ENCODE results near the gene ANKH. TPM values are rescaled to one million over a fixed set of nuclear protein-coding genes. Genes with fewer than 3 reads are reported as not detected.

The ANKH gene
- total and polyA plus RNA-seq, 2 of the 13 experiments (the other 11 are each of a cell fraction or from before 2014, with no cell fraction given) = 25.0 to 36.0 TPM

GRCh38 chr5:14790220-14790619, 81.4 kb downstream of the ANKH start (continued):
- no peak for TF ChIP-seq ZNF597 (CRISPR knock-in tag; IDR thresholded peaks at IDR 0.05)
- TF ChIP-seq ZNF766 (CRISPR knock-in tag; IDR thresholded peaks at IDR 0.05; ENCODE audit: borderline replicate concordance) = no peak
- no peak for TF ChIP-seq NFYC (CRISPR knock-in tag; IDR thresholded peaks at IDR 0.05)
- no peak for TF ChIP-seq RBAK (CRISPR knock-in tag; IDR thresholded peaks at IDR 0.05)
- no peak for TF ChIP-seq CBFB (CRISPR knock-in tag; IDR thresholded peaks at IDR 0.05)
- TF ChIP-seq, protein P1, sequence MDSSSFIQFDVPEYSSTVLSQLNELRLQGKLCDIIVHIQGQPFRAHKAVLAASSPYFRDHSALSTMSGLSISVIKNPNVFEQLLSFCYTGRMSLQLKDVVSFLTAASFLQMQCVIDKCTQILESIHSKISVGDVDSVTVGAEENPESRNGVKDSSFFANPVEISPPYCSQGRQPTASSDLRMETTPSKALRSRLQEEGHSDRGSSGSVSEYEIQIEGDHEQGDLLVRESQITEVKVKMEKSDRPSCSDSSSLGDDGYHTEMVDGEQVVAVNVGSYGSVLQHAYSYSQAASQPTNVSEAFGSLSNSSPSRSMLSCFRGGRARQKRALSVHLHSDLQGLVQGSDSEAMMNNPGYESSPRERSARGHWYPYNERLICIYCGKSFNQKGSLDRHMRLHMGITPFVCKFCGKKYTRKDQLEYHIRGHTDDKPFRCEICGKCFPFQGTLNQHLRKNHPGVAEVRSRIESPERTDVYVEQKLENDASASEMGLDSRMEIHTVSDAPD (CRISPR knock-in tag; IDR thresholded peaks at IDR 0.05) = no peak
- no peak for TF ChIP-seq HDAC1 (CRISPR knock-in tag; IDR thresholded peaks at IDR 0.05)
- no peak for TF ChIP-seq PAX8 (CRISPR knock-in tag; IDR thresholded peaks at IDR 0.05; ENCODE audit: borderline replicate concordance)

GRCh38 chr5:14787801-14788579, 83.6 kb downstream of the ANKH start:
- Histone ChIP-seq H3K36me3 (replicated peaks in 1 of 2; ENCODE audit: control insufficient read depth in 1 of 2, insufficient read depth in 2 of 2, low read length in 2 of 2) (no peaks in the 10 kb centered on the region), H2AFZ (ENCODE audit: low read length) (no peak overlapping the region), H3K9ac (ENCODE audit: insufficient read depth, low read depth, low read length) (no peak overlapping the region), H3K27me3 (ENCODE audit: control insufficient read depth in 1 of 2, insufficient read depth in 2 of 2, low read length in 2 of 2) (no peaks in the 10 kb centered on the region), H3K4me1 (ENCODE audit: insufficient read depth, low read length) (peaks cover 17% of the 10 kb centered on the region), H3K4me2 (ENCODE audit: low read depth, low read length) (no peak overlapping the region), H4K20me1 (ENCODE audit: insufficient read depth, low read length) (no peaks in the 10 kb centered on the region), H3K27ac (ENCODE audit: extremely low read length, insufficient read depth, low read length) (no peak overlapping the region), H3K79me2 (ENCODE audit: insufficient read depth, low read length) (no peaks in the 10 kb centered on the region), H3K9me3 (ENCODE audit: low read length) (no peaks in the 10 kb centered on the region), H3K4me3 (replicated peaks in 1 of 3; ENCODE audit: insufficient read depth in 1 of 3, low read depth in 2 of 3, low read length in 3 of 3) (no peak overlapping the region)
- intact Hi-C loops (cut with micrococcal nuclease; ENCODE audit: unreplicated experiment) (no loop called here), in situ Hi-C loops (cut with HindIII; ENCODE audit: extremely low pct_ligation_motif_present, low pct_unique_long_range_greater_than_20kb) (no loop called here)
- CTCF ChIA-PET (ENCODE audit: low intra/inter-chr PET ratio, low total read pairs) = no interaction called here
- BruUV-seq (replicated peaks) = no TSS peak
- WGBS (ENCODE audit: low lambda C conversion rate) = 99% methylated on average over 6 of the region's 6 CpGs
- FAIRE-seq (no peak), ATAC-seq (no peak), DNase-seq (ENCODE audit: low spot score) (no peak)
- POLR2A ChIA-PET = no interaction called here
- no peak for TF ChIP-seq RFX5 (IDR thresholded peaks at IDR 0.05; ENCODE audit: low read depth, low read length)
- TF ChIP-seq ZFP36L2 (CRISPR knock-in tag; IDR thresholded peaks at IDR 0.05) = no peak
- TF ChIP-seq, protein P2, sequence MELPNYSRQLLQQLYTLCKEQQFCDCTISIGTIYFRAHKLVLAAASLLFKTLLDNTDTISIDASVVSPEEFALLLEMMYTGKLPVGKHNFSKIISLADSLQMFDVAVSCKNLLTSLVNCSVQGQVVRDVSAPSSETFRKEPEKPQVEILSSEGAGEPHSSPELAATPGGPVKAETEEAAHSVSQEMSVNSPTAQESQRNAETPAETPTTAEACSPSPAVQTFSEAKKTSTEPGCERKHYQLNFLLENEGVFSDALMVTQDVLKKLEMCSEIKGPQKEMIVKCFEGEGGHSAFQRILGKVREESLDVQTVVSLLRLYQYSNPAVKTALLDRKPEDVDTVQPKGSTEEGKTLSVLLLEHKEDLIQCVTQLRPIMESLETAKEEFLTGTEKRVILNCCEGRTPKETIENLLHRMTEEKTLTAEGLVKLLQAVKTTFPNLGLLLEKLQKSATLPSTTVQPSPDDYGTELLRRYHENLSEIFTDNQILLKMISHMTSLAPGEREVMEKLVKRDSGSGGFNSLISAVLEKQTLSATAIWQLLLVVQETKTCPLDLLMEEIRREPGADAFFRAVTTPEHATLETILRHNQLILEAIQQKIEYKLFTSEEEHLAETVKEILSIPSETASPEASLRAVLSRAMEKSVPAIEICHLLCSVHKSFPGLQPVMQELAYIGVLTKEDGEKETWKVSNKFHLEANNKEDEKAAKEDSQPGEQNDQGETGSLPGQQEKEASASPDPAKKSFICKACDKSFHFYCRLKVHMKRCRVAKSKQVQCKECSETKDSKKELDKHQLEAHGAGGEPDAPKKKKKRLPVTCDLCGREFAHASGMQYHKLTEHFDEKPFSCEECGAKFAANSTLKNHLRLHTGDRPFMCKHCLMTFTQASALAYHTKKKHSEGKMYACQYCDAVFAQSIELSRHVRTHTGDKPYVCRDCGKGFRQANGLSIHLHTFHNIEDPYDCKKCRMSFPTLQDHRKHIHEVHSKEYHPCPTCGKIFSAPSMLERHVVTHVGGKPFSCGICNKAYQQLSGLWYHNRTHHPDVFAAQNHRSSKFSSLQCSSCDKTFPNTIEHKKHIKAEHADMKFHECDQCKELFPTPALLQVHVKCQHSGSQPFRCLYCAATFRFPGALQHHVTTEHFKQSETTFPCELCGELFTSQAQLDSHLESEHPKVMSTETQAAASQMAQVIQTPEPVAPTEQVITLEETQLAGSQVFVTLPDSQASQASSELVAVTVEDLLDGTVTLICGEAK (IDR thresholded peaks at IDR 0.05) = no peak
- TF ChIP-seq, protein P2 (CRISPR knock-in tag; IDR thresholded peaks at IDR 0.05) = no peak
